ENCODE results near the gene EYS. TPM values are rescaled to one million over a fixed set of nuclear protein-coding genes. Genes with fewer than 3 reads are reported as not detected.

Gene EYS
- total RNA-seq, 1 experiment from 2014 or later = not detected

GRCh38 chr6:65199121-65199520 lies 507.9 kb downstream of the EYS start:
- no peak overlapping the region for H3K4me3 Mint-ChIP-seq (ENCODE audit: unreplicated experiment)
- no peaks in the 10 kb centered on the region for H3K9me3 ChIP-seq
- no peaks in the 10 kb centered on the region for H3K36me3 Mint-ChIP-seq (ENCODE audit: insufficient read depth, unreplicated experiment)
- H3K36me3 ChIP-seq (ENCODE audit: control insufficient read depth, insufficient read depth, low read length) = no peaks in the 10 kb centered on the region
- no peak overlapping the region for H3K4me3 ChIP-seq (ENCODE audit: low read depth, low read length)
- no peaks in the 10 kb centered on the region for H3K27me3 Mint-ChIP-seq (ENCODE audit: insufficient read depth, unreplicated experiment)
- H3K27me3 ChIP-seq (replicated peaks; ENCODE audit: control insufficient read depth, insufficient read depth, low read length) = no peaks in the 10 kb centered on the region
- no peaks in the 10 kb centered on the region for H3K4me1 Mint-ChIP-seq (ENCODE audit: low read depth, unreplicated experiment)
- ChIA-PET CTCF (no interaction called here), POLR2A (no interaction called here)
- no TSS peak for BruUV-seq (replicated peaks)
- H3K9me3 Mint-ChIP-seq (ENCODE audit: unreplicated experiment) = no peaks in the 10 kb centered on the region
- no peak overlapping the region for H3K27ac Mint-ChIP-seq (ENCODE audit: unreplicated experiment)
- intact Hi-C loops (cut with micrococcal nuclease; ENCODE audit: unreplicated experiment) = no loop called here
- no peak for DNase-seq
- no peak for TF ChIP-seq CTCF (IDR thresholded peaks at IDR 0.05; ENCODE audit: insufficient read depth in 1 of 2, low read depth in 1 of 2, low read length in 1 of 2, severe bottlenecking in 1 of 2, unreplicated experiment in 1 of 2)
- no peaks in the 10 kb centered on the region for H3K4me1 ChIP-seq

GRCh38 chr6:65191471-65191870 lies 515.6 kb downstream of the EYS start:
- ChIA-PET POLR2A (no interaction called here), CTCF (no interaction called here)
- intact Hi-C loops (cut with micrococcal nuclease; ENCODE audit: unreplicated experiment) = no loop called here
- no peak overlapping the region for H3K27ac Mint-ChIP-seq (ENCODE audit: unreplicated experiment)
- no peak for DNase-seq
- BruUV-seq (replicated peaks) = no TSS peak
- H3K27me3 Mint-ChIP-seq (ENCODE audit: insufficient read depth, unreplicated experiment) = no peaks in the 10 kb centered on the region
- no peaks in the 10 kb centered on the region for H3K27me3 ChIP-seq (replicated peaks; ENCODE audit: control insufficient read depth, insufficient read depth, low read length)
- no peaks in the 10 kb centered on the region for H3K4me1 ChIP-seq
- H3K4me3 ChIP-seq (ENCODE audit: low read depth, low read length) = no peak overlapping the region
- no peaks in the 10 kb centered on the region for H3K36me3 ChIP-seq (ENCODE audit: control insufficient read depth, insufficient read depth, low read length)
- no peak for TF ChIP-seq CTCF (IDR thresholded peaks at IDR 0.05; ENCODE audit: insufficient read depth in 1 of 2, low read depth in 1 of 2, low read length in 1 of 2, severe bottlenecking in 1 of 2, unreplicated experiment in 1 of 2)
- H3K4me1 Mint-ChIP-seq (ENCODE audit: low read depth, unreplicated experiment) = no peaks in the 10 kb centered on the region
- no peaks in the 10 kb centered on the region for H3K36me3 Mint-ChIP-seq (ENCODE audit: insufficient read depth, unreplicated experiment)
- H3K9me3 ChIP-seq = no peaks in the 10 kb centered on the region
- no peak overlapping the region for H3K4me3 Mint-ChIP-seq (ENCODE audit: unreplicated experiment)
- no peaks in the 10 kb centered on the region for H3K9me3 Mint-ChIP-seq (ENCODE audit: unreplicated experiment)

GRCh38 chr6:65189236-65189881 lies 517.7 kb downstream of the EYS start:
- TF ChIP-seq CTCF (IDR thresholded peaks at IDR 0.05; ENCODE audit: insufficient read depth in 1 of 2, low read depth in 1 of 2, low read length in 1 of 2, severe bottlenecking in 1 of 2, unreplicated experiment in 1 of 2) = no peak
- no TSS peak for BruUV-seq (replicated peaks)

More at GRCh38 chr6:65189236-65189881, 517.7 kb downstream of the EYS start:
- Histone ChIP-seq H3K9me3 (no peaks in the 10 kb centered on the region), H3K4me1 (no peaks in the 10 kb centered on the region), H3K27me3 (replicated peaks; ENCODE audit: control insufficient read depth, insufficient read depth, low read length) (no peaks in the 10 kb centered on the region), H3K36me3 (ENCODE audit: control insufficient read depth, insufficient read depth, low read length) (no peaks in the 10 kb centered on the region), H3K4me3 (ENCODE audit: low read depth, low read length) (no peak overlapping the region)
- no peak for DNase-seq
- Mint-ChIP-seq H3K4me3 (ENCODE audit: unreplicated experiment) (no peak overlapping the region), H3K27me3 (ENCODE audit: insufficient read depth, unreplicated experiment) (no peaks in the 10 kb centered on the region), H3K9me3 (ENCODE audit: unreplicated experiment) (no peaks in the 10 kb centered on the region), H3K4me1 (ENCODE audit: low read depth, unreplicated experiment) (no peaks in the 10 kb centered on the region), H3K36me3 (ENCODE audit: insufficient read depth, unreplicated experiment) (no peaks in the 10 kb centered on the region), H3K27ac (ENCODE audit: unreplicated experiment) (no peak overlapping the region)
- CTCF ChIA-PET = interaction anchor here (0.6 kb wide), 1 partner anchor 1678 kb away, joined by 3 read pairs; no protein-coding TSS in a partner anchor
- intact Hi-C loops (cut with micrococcal nuclease; ENCODE audit: unreplicated experiment) = no loop called here
- POLR2A ChIA-PET = no interaction called here

All from Caco-2 (cell line).